Loucy (cell line): Measurements from ENCODE around the gene ZNF292.

ENCODE experiments used
- H2AFZ ChIP-seq: fragments of 200-600 bp; sonication (generic); 2 replicates; pipeline ENCODE4 v1.6.0; 2016; ENCODE audit warnings: antibody characterized with exemption, mild to moderate bottlenecking, low read length, moderate library complexity
- H3F3A ChIP-seq: fragments of 200-600 bp; 2 replicates; pipeline ENCODE4 v1.6.0; 2016; ENCODE audit warnings: antibody characterized with exemption, low read depth, mild to moderate bottlenecking
- H3K27me3 ChIP-seq: fragments of 200-600 bp; sonication (generic); 2 replicates; pipeline ENCODE4 v1.6.1; 2014; ENCODE audit warnings: low read length, mild to moderate bottlenecking; ENCODE audit not compliant: insufficient read depth, poor library complexity, severe bottlenecking
- H3K36me3 ChIP-seq: fragments of 200-600 bp; sonication (generic); 2 replicates; pipeline ENCODE4 v1.6.1; 2016; ENCODE audit warnings: low read length; ENCODE audit not compliant: insufficient read depth
- H3K4me1 ChIP-seq: fragments of 200-600 bp; sonication (generic); 2 replicates; pipeline ENCODE4 v1.5.1; 2014; ENCODE audit warnings: low read length, mild to moderate bottlenecking; ENCODE audit not compliant: insufficient read depth, poor library complexity, severe bottlenecking
- H3K4me2 ChIP-seq: fragments of 200-600 bp; sonication (generic); 2 replicates; pipeline ENCODE4 v1.6.0; 2014; ENCODE audit warnings: antibody characterized with exemption, low read length, low read depth, mild to moderate bottlenecking; ENCODE audit not compliant: poor library complexity, severe bottlenecking
- H3K4me3 ChIP-seq: fragments of 200-600 bp; sonication (generic); 2 replicates; pipeline ENCODE4 v1.5.1; 2014; ENCODE audit warnings: low read length, mild to moderate bottlenecking, mixed read lengths; ENCODE audit not compliant: poor library complexity, severe bottlenecking
- H3K79me2 ChIP-seq: fragments of 200-600 bp; sonication (generic); 2 replicates; pipeline ENCODE4 v1.6.1; 2014; ENCODE audit warnings: low read length; ENCODE audit not compliant: insufficient read depth
- H3K9ac ChIP-seq: fragments of 200-600 bp; sonication (generic); 2 replicates; pipeline ENCODE4 v1.6.0; 2014; ENCODE audit warnings: mild to moderate bottlenecking, low read depth, low read length, moderate library complexity; ENCODE audit not compliant: poor library complexity, severe bottlenecking
- H3K9me2 ChIP-seq: fragments of 200-600 bp; sonication (generic); replicated peaks from 2 replicates; pipeline ENCODE4 v1.6.1; 2016; ENCODE audit warnings: low read depth, low read length, mixed read lengths
- H3K9me3 ChIP-seq: fragments of 200-600 bp; sonication (generic); 2 replicates; pipeline ENCODE4 v1.6.1; 2014; ENCODE audit warnings: mild to moderate bottlenecking, antibody characterized with exemption, low read length, low read depth; ENCODE audit not compliant: insufficient read depth
- H4K20me1 ChIP-seq: fragments of 200-600 bp; sonication (generic); 2 replicates; pipeline ENCODE4 v1.6.0; 2014; ENCODE audit warnings: antibody characterized with exemption, low read length, mild to moderate bottlenecking; ENCODE audit not compliant: insufficient read depth, poor library complexity, severe bottlenecking
- CTCF ChIP-seq: fragments of 200-600 bp; sonication (generic); conservative IDR thresholded peaks from 2 replicates; pipeline ENCODE4 v1.5.1; 2014; ENCODE audit warnings: mild to moderate bottlenecking, antibody characterized with exemption, low read length
- EZH2phosphoT487 ChIP-seq: fragments of 200-600 bp; IDR thresholded peaks from 2 replicates; pipeline ENCODE4 v1.6.1; 2018; ENCODE audit warnings: antibody characterized with exemption, mild to moderate bottlenecking, moderate library complexity, borderline replicate concordance

Gene ZNF292

GRCh38 chr6:87279196-87279595 lies 123.8 kb downstream of the ZNF292 start:
- no peak for TF ChIP-seq EZH2phosphoT487
- no peak for TF ChIP-seq CTCF

DNA sequence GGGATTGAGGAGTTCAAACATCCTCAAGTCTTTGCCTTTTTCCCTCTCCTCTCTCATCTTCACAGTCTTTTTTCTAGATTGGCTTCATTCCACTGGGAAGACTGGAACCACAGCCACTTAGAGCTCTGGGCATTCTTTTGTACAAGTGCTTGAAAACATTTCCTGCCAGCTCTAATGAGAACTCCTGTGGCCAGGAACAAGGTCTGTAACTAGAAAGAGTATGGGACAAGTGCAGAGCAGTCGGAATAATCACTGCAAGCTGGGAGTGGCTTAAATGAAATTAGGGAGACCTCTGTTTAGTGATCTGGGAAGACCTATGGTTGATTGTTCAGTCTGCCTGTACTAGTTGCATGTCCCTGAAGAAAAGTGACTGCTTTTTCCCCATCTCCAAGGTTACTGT lies 126.1 kb downstream of the ZNF292 start:
- no peaks in the 10 kb centered on the region for H3K9me2 ChIP-seq
- TF ChIP-seq CTCF (no peak), EZH2phosphoT487 (no peak)
- H2AFZ ChIP-seq, result no peak overlapping the region
- no peaks in the 10 kb centered on the region for H4K20me1 ChIP-seq
- H3K27me3 ChIP-seq, result no peaks in the 10 kb centered on the region
- no peaks in the 10 kb centered on the region for H3K4me1 ChIP-seq
- no peaks in the 10 kb centered on the region for H3F3A ChIP-seq
- H3K79me2 ChIP-seq, result no peaks in the 10 kb centered on the region
- H3K9me3 ChIP-seq, result no peaks in the 10 kb centered on the region
- H3K4me2 ChIP-seq, result no peak overlapping the region
- no peak overlapping the region for H3K4me3 ChIP-seq
- H3K9ac ChIP-seq, result no peak overlapping the region
- H3K36me3 ChIP-seq, result no peaks in the 10 kb centered on the region

More at GRCh38 chr6:87279196-87279595, 123.8 kb downstream of the ZNF292 start:
- H4K20me1 ChIP-seq, result no peaks in the 10 kb centered on the region
- H3K27me3 ChIP-seq, result no peaks in the 10 kb centered on the region
- no peaks in the 10 kb centered on the region for H3K36me3 ChIP-seq
- no peaks in the 10 kb centered on the region for H3K79me2 ChIP-seq
- no peaks in the 10 kb centered on the region for H3K9me2 ChIP-seq
- H3K9ac ChIP-seq, result no peak overlapping the region
- no peak overlapping the region for H2AFZ ChIP-seq
- H3K9me3 ChIP-seq, result no peaks in the 10 kb centered on the region
- H3F3A ChIP-seq, result no peaks in the 10 kb centered on the region
- H3K4me3 ChIP-seq, result no peak overlapping the region
- H3K4me1 ChIP-seq, result no peaks in the 10 kb centered on the region
- H3K4me2 ChIP-seq, result no peak overlapping the region

GRCh38 chr6:87282743-87283142 lies 127.4 kb downstream of the ZNF292 start:
- no peak overlapping the region for H3K9ac ChIP-seq
- no peak for TF ChIP-seq CTCF
- no peak for TF ChIP-seq EZH2phosphoT487
- H4K20me1 ChIP-seq, result no peaks in the 10 kb centered on the region
- no peaks in the 10 kb centered on the region for H3F3A ChIP-seq
- no peaks in the 10 kb centered on the region for H3K79me2 ChIP-seq
- H3K9me3 ChIP-seq, result no peaks in the 10 kb centered on the region
- H2AFZ ChIP-seq, result no peak overlapping the region
- H3K36me3 ChIP-seq, result no peaks in the 10 kb centered on the region
- H3K4me1 ChIP-seq, result no peaks in the 10 kb centered on the region
- no peak overlapping the region for H3K4me3 ChIP-seq
- no peaks in the 10 kb centered on the region for H3K27me3 ChIP-seq
- H3K9me2 ChIP-seq, result no peaks in the 10 kb centered on the region
- H3K4me2 ChIP-seq, result no peak overlapping the region
